Stimulated activated naive CD8-positive, alpha-beta T cell treated with anti-CD3 and anti-CD28 coated beads, Interleukin-15, Interleukin-2, amounts not matched to agents 100 ng/mL and 50 ng/mL, for 24 hours (primary cell): ENCODE data around the gene NUDT2.

Experiments
- H3K27ac Mint-ChIP-seq: one replicate; pipeline ENCODE4 v1.8.0; 2021; ENCODE audit warnings: mild to moderate bottlenecking, mixed read lengths
- H3K27me3 Mint-ChIP-seq: one replicate; pipeline ENCODE4 v1.8.0; 2021; ENCODE audit warnings: mixed read lengths
- H3K36me3 Mint-ChIP-seq: one replicate; pipeline ENCODE4 v1.8.0; 2021; ENCODE audit warnings: low read depth, mixed read lengths
- H3K4me1 Mint-ChIP-seq: one replicate; pipeline ENCODE4 v1.8.0; 2021; ENCODE audit warnings: low read depth, mixed read lengths
- H3K4me3 Mint-ChIP-seq: one replicate; pipeline ENCODE4 v1.8.0; 2021; ENCODE audit warnings: mild to moderate bottlenecking, mixed read lengths
- H3K9me3 Mint-ChIP-seq: one replicate; pipeline ENCODE4 v1.8.0; 2021; ENCODE audit warnings: mixed read lengths

NUDT2 gene

GRCh38 chr9:34382879-34383278 lies 53.5 kb downstream of the NUDT2 start:
- Mint-ChIP-seq H3K27ac (no peak overlapping the region), H3K27me3 (no peaks in the 10 kb centered on the region), H3K9me3 (no peaks in the 10 kb centered on the region), H3K4me1 (peaks cover 25% of the 10 kb centered on the region), H3K36me3 (no peaks in the 10 kb centered on the region), H3K4me3 (no peak overlapping the region)

- Mint-ChIP-seq H3K9me3 (no peaks in the 10 kb centered on the region), H3K36me3 (no peaks in the 10 kb centered on the region), H3K4me1 (peaks cover 25% of the 10 kb centered on the region), H3K27ac (no peak overlapping the region), H3K4me3 (no peak overlapping the region), H3K27me3 (no peaks in the 10 kb centered on the region)
Observed at GRCh38 chr9:34383904-34384303, 54.5 kb downstream of the NUDT2 start.

- no peak overlapping the region for H3K27ac Mint-ChIP-seq
- H3K9me3 Mint-ChIP-seq: no peaks in the 10 kb centered on the region
- H3K36me3 Mint-ChIP-seq: no peaks in the 10 kb centered on the region
- H3K27me3 Mint-ChIP-seq: no peaks in the 10 kb centered on the region
- H3K4me3 Mint-ChIP-seq: no peak overlapping the region
- peaks cover 20% of the 10 kb centered on the region for H3K4me1 Mint-ChIP-seq
Observed at GRCh38 chr9:34384368-34385165, 55.2 kb downstream of the NUDT2 start.

GRCh38 chr9:34385561-34386230 lies 56.3 kb downstream of the NUDT2 start:
- H3K27ac Mint-ChIP-seq: no peak overlapping the region

GRCh38 chr9:34386656-34387055 lies 57.3 kb downstream of the NUDT2 start:
- no peaks in the 10 kb centered on the region for H3K9me3 Mint-ChIP-seq
- no peaks in the 10 kb centered on the region for H3K36me3 Mint-ChIP-seq
- H3K4me3 Mint-ChIP-seq: no peak overlapping the region
- peaks cover 8% of the 10 kb centered on the region for H3K27me3 Mint-ChIP-seq
- H3K4me1 Mint-ChIP-seq: peaks cover under 1% of the 10 kb centered on the region
- no peak overlapping the region for H3K27ac Mint-ChIP-seq

More at GRCh38 chr9:34385561-34386230, 56.3 kb downstream of the NUDT2 start:
- no peaks in the 10 kb centered on the region for H3K9me3 Mint-ChIP-seq
- peaks cover 9% of the 10 kb centered on the region for H3K4me1 Mint-ChIP-seq
- H3K4me3 Mint-ChIP-seq: no peak overlapping the region
- H3K36me3 Mint-ChIP-seq: no peaks in the 10 kb centered on the region
- no peaks in the 10 kb centered on the region for H3K27me3 Mint-ChIP-seq

- Mint-ChIP-seq H3K27me3 (peaks cover 8% of the 10 kb centered on the region), H3K9me3 (no peaks in the 10 kb centered on the region), H3K36me3 (no peaks in the 10 kb centered on the region), H3K4me1 (no peaks in the 10 kb centered on the region), H3K27ac (no peak overlapping the region), H3K4me3 (no peak overlapping the region)
Observed at GRCh38 chr9:34387239-34387638, 57.9 kb downstream of the NUDT2 start.

GRCh38 chr9:34392511-34392910 lies 63.1 kb downstream of the NUDT2 start:
- Mint-ChIP-seq H3K9me3 (no peaks in the 10 kb centered on the region), H3K4me3 (no peak overlapping the region), H3K36me3 (no peaks in the 10 kb centered on the region), H3K27ac (no peak overlapping the region), H3K4me1 (no peaks in the 10 kb centered on the region), H3K27me3 (peaks cover 8% of the 10 kb centered on the region)
